Glutamatergic neuron (in vitro differentiated cells): ENCODE measurements around the gene RANBP10. TPM values are rescaled to one million over a fixed set of nuclear protein-coding genes. Genes with fewer than 3 reads are reported as not detected.

Source experiments
- DNase-seq: peaks from one replicate; pipeline ENCODE4 v3.0.0; 2022
- H3K27ac Mint-ChIP-seq: one replicate; pipeline ENCODE4 v1.8.0; 2020; ENCODE audit warnings: mild to moderate bottlenecking, mixed read lengths, inconsistent platforms; ENCODE audit not compliant: unreplicated experiment
- H3K27me3 Mint-ChIP-seq: one replicate; pipeline ENCODE4 v1.8.0; 2020; ENCODE audit warnings: mild to moderate bottlenecking, moderate library complexity, mixed read lengths, inconsistent platforms; ENCODE audit not compliant: unreplicated experiment
- H3K36me3 Mint-ChIP-seq: one replicate; pipeline ENCODE4 v1.8.0; 2020; ENCODE audit warnings: mild to moderate bottlenecking, mixed read lengths, inconsistent platforms; ENCODE audit not compliant: unreplicated experiment
- H3K4me1 Mint-ChIP-seq: one replicate; pipeline ENCODE4 v1.8.0; 2020; ENCODE audit warnings: mild to moderate bottlenecking, low read depth, mixed read lengths, inconsistent platforms; ENCODE audit not compliant: unreplicated experiment
- H3K4me3 Mint-ChIP-seq: one replicate; pipeline ENCODE4 v1.8.0; 2020; ENCODE audit warnings: mild to moderate bottlenecking, mixed read lengths, inconsistent platforms; ENCODE audit not compliant: unreplicated experiment
- H3K9me3 Mint-ChIP-seq: one replicate; pipeline ENCODE4 v1.8.0; 2020; ENCODE audit warnings: mild to moderate bottlenecking, moderate library complexity, mixed read lengths, inconsistent platforms; ENCODE audit not compliant: unreplicated experiment
- total RNA-seq: library from RNA; stranded (reverse); fragmentation: NEBNext Ultra II Directional; extraction: Animal tissue kit (Norgen Biotek cat#: 25700); gene quantifications from one replicate; pipeline ENCODE4 v1.2.1, GENCODE V29; 2021; ENCODE audit not compliant: unreplicated experiment
- TF ChIP-seq, protein P1 (sequence below): fragments of 200-600 bp; sonication (generic); IDR thresholded peaks from one replicate; pipeline ENCODE4 v1.5.0; 2021; ENCODE audit not compliant: partially characterized antibody, unreplicated experiment

Gene RANBP10
- total RNA-seq, 1 donor from 2014 or later = 32.0 TPM

DNA sequence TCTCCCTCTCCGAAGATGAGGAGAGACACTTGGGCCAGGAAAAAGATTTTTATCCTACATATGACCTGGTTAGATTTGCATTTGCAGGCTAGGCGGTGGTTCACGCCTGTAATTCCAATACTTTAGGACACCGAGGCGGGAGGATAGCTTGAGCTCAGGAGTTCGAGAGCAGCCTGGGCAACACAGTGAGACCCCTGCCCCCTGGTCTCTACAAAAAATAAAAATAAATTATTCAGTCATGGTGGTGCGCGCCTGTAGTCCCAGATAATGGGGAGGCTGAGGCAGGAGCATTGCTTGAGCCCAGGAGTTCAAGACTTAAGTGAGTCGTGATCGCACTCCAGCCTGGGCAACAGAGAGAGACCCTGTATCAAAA is 27.9 kb upstream of the RANBP10 start:
- peak overlapping the region; percentile 33 for H3K27ac Mint-ChIP-seq
- peaks cover 5% of the 10 kb centered on the region for H3K36me3 Mint-ChIP-seq
- H3K27me3 Mint-ChIP-seq = peaks cover 6% of the 10 kb centered on the region
- DNase-seq = no peak
- peak overlapping the region; percentile 83 for H3K4me3 Mint-ChIP-seq
- H3K9me3 Mint-ChIP-seq = peaks cover 7% of the 10 kb centered on the region
- TF ChIP-seq, protein P1, sequence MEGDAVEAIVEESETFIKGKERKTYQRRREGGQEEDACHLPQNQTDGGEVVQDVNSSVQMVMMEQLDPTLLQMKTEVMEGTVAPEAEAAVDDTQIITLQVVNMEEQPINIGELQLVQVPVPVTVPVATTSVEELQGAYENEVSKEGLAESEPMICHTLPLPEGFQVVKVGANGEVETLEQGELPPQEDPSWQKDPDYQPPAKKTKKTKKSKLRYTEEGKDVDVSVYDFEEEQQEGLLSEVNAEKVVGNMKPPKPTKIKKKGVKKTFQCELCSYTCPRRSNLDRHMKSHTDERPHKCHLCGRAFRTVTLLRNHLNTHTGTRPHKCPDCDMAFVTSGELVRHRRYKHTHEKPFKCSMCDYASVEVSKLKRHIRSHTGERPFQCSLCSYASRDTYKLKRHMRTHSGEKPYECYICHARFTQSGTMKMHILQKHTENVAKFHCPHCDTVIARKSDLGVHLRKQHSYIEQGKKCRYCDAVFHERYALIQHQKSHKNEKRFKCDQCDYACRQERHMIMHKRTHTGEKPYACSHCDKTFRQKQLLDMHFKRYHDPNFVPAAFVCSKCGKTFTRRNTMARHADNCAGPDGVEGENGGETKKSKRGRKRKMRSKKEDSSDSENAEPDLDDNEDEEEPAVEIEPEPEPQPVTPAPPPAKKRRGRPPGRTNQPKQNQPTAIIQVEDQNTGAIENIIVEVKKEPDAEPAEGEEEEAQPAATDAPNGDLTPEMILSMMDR = no peak
- peaks cover 4% of the 10 kb centered on the region for H3K4me1 Mint-ChIP-seq

DNA sequence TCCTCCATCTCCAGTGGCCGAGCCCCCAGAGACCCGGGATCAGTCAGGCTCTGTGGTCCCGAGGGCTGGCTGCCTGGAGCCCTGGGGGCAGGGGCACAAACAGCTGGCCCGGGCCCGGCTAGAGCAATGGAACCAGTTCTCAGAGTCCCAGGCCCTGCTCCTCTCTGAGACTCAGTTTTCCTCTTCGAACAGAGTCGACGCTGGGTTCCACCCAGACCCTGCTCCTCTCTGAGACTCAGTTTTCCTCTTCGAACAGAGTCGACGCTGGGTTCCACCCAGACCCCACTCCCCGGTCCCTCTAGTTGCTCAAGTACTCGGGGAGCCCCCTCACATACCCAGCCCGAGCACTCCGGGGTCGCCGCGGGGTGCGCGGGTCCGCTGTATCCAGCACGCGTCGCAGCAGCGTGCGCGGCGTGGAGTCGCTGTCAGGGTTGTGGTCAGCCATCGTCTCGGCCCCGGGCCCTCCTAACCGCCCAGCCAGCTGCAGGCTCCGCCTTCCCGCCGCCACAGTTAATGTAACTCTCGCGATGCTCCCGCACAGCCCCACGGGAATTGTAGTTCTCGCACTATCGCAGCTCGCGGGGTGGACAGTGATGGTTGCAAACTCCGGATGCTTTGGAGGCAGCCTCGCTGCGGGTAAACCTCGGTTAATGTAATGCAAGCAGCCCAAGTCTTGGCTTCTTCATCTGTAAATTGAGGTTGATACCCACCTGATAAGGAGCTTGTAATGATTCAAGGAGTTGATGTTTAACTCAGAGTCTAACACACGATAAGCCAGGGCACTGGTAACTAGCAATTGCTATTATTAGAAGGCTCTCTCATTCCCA is 27.3 kb upstream of the RANBP10 start:
- peak; percentile 98 for DNase-seq
- TF ChIP-seq, protein P1 = no peak
- Mint-ChIP-seq H3K36me3 (peaks cover 5% of the 10 kb centered on the region), H3K4me3 (peak overlapping the region; percentile 83), H3K9me3 (peaks cover 7% of the 10 kb centered on the region), H3K27ac (peak overlapping the region; percentile 67), H3K4me1 (peaks cover 4% of the 10 kb centered on the region), H3K27me3 (peaks cover 8% of the 10 kb centered on the region)

DNA sequence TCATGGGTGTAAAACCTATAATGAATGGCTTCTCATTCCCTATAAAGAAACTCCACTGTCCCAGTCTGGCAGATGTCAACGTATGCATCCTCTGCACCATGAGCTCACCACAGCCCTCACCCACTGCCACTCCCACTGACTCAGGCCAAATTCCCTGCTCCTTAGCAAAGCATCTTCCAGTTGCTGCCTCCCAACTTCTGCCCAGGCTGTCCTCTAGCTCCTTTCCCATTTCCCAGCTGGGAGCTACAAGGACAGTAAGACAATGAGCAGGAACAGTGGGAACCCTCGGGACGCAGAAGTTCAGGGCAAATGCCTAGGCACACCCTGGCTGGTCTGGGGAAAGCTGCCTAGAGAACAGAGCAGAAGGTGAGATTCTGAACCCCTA is 26.7 kb upstream of the RANBP10 start:
- TF ChIP-seq, protein P1 = no peak
- peaks cover 7% of the 10 kb centered on the region for H3K9me3 Mint-ChIP-seq
- peaks cover 5% of the 10 kb centered on the region for H3K36me3 Mint-ChIP-seq
- H3K4me1 Mint-ChIP-seq = peaks cover 4% of the 10 kb centered on the region
- DNase-seq = no peak
- H3K27me3 Mint-ChIP-seq = peaks cover 7% of the 10 kb centered on the region
- peak overlapping the region; percentile 67 for H3K27ac Mint-ChIP-seq
- H3K4me3 Mint-ChIP-seq = peak overlapping the region; percentile 83

DNA sequence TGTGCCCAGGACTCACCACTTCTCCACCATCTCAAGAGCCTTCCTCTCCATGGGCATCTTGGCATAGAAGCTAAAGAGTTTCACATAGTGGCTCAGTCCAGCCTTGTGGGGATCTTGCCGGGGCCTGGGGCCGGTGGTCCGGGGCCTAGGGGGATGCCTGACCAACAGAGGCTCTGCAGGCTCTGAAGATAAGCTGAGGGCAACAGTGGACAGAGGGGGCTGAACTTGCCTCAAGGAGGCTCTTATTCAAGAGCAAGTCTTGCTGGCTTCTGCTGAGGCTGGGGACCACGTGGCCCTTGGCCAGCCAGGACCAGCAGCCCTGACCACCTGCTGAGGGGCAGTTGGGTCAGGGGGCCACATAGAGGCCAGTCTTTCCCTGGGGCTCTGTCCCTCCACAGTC is 22.3 kb upstream of the RANBP10 start:
- no peak overlapping the region for H3K4me3 Mint-ChIP-seq
- no peak for DNase-seq
- H3K4me1 Mint-ChIP-seq = peaks cover 4% of the 10 kb centered on the region
- H3K36me3 Mint-ChIP-seq = peaks cover 14% of the 10 kb centered on the region
- H3K27me3 Mint-ChIP-seq = peaks cover 12% of the 10 kb centered on the region
- no peak overlapping the region for H3K27ac Mint-ChIP-seq
- peaks cover 8% of the 10 kb centered on the region for H3K9me3 Mint-ChIP-seq
- TF ChIP-seq, protein P1 = no peak

DNA sequence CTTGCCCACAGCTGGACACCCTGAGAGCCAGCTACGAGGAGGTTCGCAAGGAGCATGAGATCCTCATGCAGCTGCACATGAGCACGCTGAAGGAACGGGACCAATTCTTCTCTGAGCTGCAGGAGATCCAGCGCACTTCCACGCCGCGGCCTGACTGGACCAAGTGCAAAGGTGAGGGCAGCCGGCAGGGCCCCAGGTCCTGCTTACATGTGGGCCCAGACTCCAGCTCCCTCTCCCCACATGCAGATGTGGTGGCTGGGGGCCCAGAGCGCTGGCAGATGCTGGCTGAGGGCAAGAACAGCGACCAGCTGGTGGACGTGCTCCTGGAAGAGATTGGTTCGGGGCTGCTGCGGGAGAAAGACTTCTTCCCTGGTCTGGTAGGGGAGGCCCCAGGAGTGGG is 19.5 kb upstream of the RANBP10 start:
- TF ChIP-seq, protein P1 = no peak
- Mint-ChIP-seq H3K4me3 (no peak overlapping the region), H3K27me3 (peaks cover 8% of the 10 kb centered on the region), H3K9me3 (peaks cover 3% of the 10 kb centered on the region), H3K27ac (no peak overlapping the region), H3K36me3 (peaks cover 18% of the 10 kb centered on the region), H3K4me1 (no peaks in the 10 kb centered on the region)
- no peak for DNase-seq
